Fibroblast of lung (primary cell): Measurements from ENCODE around the gene ZNF106.

Experiments used
- EZH2 ChIP-seq: IDR thresholded peaks from 2 replicates; pipeline ENCODE4 v1.5.1; 2012; ENCODE audit warnings: low read length, control low read depth, mild to moderate bottlenecking; ENCODE audit errors: missing control alignments
- TF ChIP-seq, protein P1 (sequence below), 2 donors: IDR thresholded peaks in 1 of 2; conservative IDR thresholded peaks in 1 of 2; 1 replicate in 1 of 2; 2 replicates in 1 of 2; pipeline ENCODE4 v1.5.1; 2011 to 2012; ENCODE audit warnings: low read length in 2 of 2, control low read depth in 1 of 2, inconsistent platforms in 1 of 2, low read depth in 1 of 2, mild to moderate bottlenecking in 1 of 2

DNA sequence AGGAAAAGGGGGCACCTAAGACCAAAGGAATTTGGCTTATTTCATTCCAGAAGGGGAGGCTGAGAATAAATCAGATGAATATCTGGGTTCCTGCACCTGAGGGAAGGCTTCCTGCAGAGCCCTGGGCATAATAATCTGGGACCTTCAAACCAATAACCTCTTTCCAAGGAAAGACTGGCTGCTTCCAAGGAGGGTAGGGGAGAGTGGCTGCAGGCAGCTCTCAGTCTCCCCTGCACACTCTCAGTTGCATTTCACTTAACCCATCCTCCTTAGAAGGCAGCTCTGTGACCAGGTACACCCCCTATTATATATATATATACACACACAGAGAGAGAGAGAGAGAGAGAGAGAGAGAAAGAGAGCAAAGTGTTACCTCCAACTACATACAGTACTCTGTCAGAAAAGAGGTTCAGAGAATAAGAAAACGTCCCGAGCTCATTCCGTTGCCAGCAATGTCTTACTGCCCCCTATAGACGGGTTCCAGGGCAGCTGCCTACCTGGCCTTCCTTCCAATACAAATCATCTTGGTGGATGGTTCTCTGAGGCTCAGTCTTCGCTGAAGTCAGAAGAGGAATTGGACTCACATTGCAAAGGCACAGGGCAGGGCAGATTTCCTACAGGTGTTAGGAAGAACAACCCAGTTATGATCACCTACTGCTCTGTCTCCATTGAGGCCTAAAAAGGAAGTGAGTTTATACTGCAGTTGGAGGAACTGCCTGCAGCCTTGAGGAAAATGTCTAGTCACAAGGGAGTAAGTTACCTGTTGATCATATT is 105.5 kb downstream of the ZNF106 start:
- TF ChIP-seq, protein P1, sequence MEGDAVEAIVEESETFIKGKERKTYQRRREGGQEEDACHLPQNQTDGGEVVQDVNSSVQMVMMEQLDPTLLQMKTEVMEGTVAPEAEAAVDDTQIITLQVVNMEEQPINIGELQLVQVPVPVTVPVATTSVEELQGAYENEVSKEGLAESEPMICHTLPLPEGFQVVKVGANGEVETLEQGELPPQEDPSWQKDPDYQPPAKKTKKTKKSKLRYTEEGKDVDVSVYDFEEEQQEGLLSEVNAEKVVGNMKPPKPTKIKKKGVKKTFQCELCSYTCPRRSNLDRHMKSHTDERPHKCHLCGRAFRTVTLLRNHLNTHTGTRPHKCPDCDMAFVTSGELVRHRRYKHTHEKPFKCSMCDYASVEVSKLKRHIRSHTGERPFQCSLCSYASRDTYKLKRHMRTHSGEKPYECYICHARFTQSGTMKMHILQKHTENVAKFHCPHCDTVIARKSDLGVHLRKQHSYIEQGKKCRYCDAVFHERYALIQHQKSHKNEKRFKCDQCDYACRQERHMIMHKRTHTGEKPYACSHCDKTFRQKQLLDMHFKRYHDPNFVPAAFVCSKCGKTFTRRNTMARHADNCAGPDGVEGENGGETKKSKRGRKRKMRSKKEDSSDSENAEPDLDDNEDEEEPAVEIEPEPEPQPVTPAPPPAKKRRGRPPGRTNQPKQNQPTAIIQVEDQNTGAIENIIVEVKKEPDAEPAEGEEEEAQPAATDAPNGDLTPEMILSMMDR (conservative IDR thresholded peaks at IDR 0.05 in 1 of 2, IDR thresholded peaks at IDR 0.05 in 1 of 2; ENCODE audit: low read depth in 1 of 2, low read length in 2 of 2) = peak; percentile 43 to 87
- no peak for TF ChIP-seq EZH2
